HCT116 (cell line): ENCODE measurements around the gene FOXN3. TPM values are rescaled to one million over a fixed set of nuclear protein-coding genes. Genes with fewer than 3 reads are reported as not detected.

Experiments used
- ATAC-seq: fragments of 200-7000 bp; cut with Tn5 transposase; 2 replicates; pipeline ENCODE4 v1.9.1; 2020; ENCODE audit warnings: mild to moderate bottlenecking, moderate library complexity
- BruUV-seq: library from RNA; stranded (reverse); fragments of 400-500 nt; replicated peaks from 2 replicates; lab custom pipeline; 2021; lab: Mats Ljungman, UMichigan
- CTCF ChIA-PET: fragments of 300-600 bp; sonication (Branson Sonifier 250); formaldehyde crosslinking; loops from one replicate; lab custom pipeline; 2021; ENCODE audit warnings: antibody characterized with exemption; lab: Charles Lee
- POLR2A ChIA-PET: fragments of 300-600, 350-600 bp; sonication (Branson Sonifier 250); formaldehyde crosslinking; loops from one replicate; lab custom pipeline; 2021; ENCODE audit warnings: antibody characterized with exemption; lab: Charles Lee
- RAD21 ChIA-PET, 2 experiments: fragments of 300-600 bp; sonication (Branson Sonifier 250); formaldehyde crosslinking; loops; one replicate each; lab custom pipeline; 2023; ENCODE audit warnings: low total read pairs in 2 of 2; ENCODE audit not compliant: uncharacterized antibody in 2 of 2, unreplicated experiment in 2 of 2, low non-redundant PET in 1 of 2; lab: Charles Lee
- DNase-seq: peaks from one replicate; pipeline ENCODE4 v3.0.0-alpha.2; 2010; ENCODE audit warnings: low read depth, low spot score
- H2AFZ ChIP-seq: fragments of 200-600 bp; shearing (Covaris generic), sonication (generic); 2 replicates; pipeline ENCODE4 v1.6.1; 2017; ENCODE audit warnings: low read depth, mixed run types, mixed read lengths, antibody characterized with exemption, low read length; ENCODE audit not compliant: poor library complexity, severe bottlenecking
- H3K27ac ChIP-seq: 2 replicates; pipeline ENCODE4 v1.5.1; 2012; ENCODE audit warnings: low read depth, low read length
- H3K27me3 ChIP-seq: fragments of 200-600 bp; sonication (generic); 2 replicates; pipeline ENCODE4 v1.6.1; 2016; ENCODE audit warnings: mixed run types, low read length, mixed read lengths; ENCODE audit not compliant: insufficient read depth
- H3K36me3 ChIP-seq, 2 experiments: fragments of 200-500 bp in 1 of 2; fragments of 200-600 bp in 1 of 2; sonication (Bioruptor generic) in 1 of 2; sonication (generic) in 1 of 2; 2 replicates each; pipeline versions ENCODE4 v1.5.1 to v1.6.1; 2014 to 2016; ENCODE audit warnings: low read length in 2 of 2, inconsistent platforms in 1 of 2, mixed read lengths in 1 of 2, mixed run types in 1 of 2; ENCODE audit not compliant: insufficient read depth in 2 of 2, control insufficient read depth in 1 of 2
- H3K4me1 ChIP-seq, 2 experiments: fragments of 200-600 bp in 1 of 2; sonication (generic) in 1 of 2; 2 replicates each; pipeline versions ENCODE4 v1.5.1 to v1.6.1; 2012 to 2017; ENCODE audit warnings: low read length in 2 of 2, inconsistent platforms in 1 of 2, mild to moderate bottlenecking in 1 of 2, mixed read lengths in 1 of 2, mixed run types in 1 of 2, moderate library complexity in 1 of 2; ENCODE audit not compliant: insufficient read depth in 2 of 2, control insufficient read depth in 1 of 2
- H3K4me2 ChIP-seq: fragments of 200-600 bp; sonication (generic); 2 replicates; pipeline ENCODE4 v1.6.1; 2017; ENCODE audit warnings: mixed run types, low read length, mixed read lengths
- H3K4me3 ChIP-seq, 2 experiments: fragments of 200-600 bp in 1 of 2; sonication (generic) in 1 of 2; replicated peaks in 1 of 2; 2 replicates each; pipeline ENCODE4 v1.5.1; 2011 to 2016; ENCODE audit warnings: low read length in 2 of 2, control low read depth in 1 of 2, low read depth in 1 of 2, mild to moderate bottlenecking in 1 of 2, mixed read lengths in 1 of 2, mixed run types in 1 of 2
- H3K79me2 ChIP-seq: fragments of 200-600 bp; sonication (generic); 2 replicates; pipeline ENCODE4 v1.6.1; 2017; ENCODE audit warnings: mild to moderate bottlenecking, mixed run types, low read length, moderate library complexity, mixed read lengths; ENCODE audit not compliant: insufficient read depth
- H3K9ac ChIP-seq: fragments of 200-600 bp; sonication (generic); 2 replicates; pipeline ENCODE4 v1.6.1; 2016; ENCODE audit warnings: low read length, mixed read lengths
- H3K9me2 ChIP-seq: fragments of 200-600 bp; sonication (generic), shearing (Covaris generic); 2 replicates; pipeline ENCODE4 v1.6.1; 2017; ENCODE audit warnings: mixed run types, mild to moderate bottlenecking, moderate library complexity; ENCODE audit not compliant: insufficient read depth
- H3K9me3 ChIP-seq, 2 experiments: fragments of 200-500 bp in 1 of 2; fragments of 200-600 bp in 1 of 2; sonication (Bioruptor generic) in 1 of 2; sonication (generic) in 1 of 2; 2 replicates each; pipeline ENCODE4 v1.6.1; 2014 to 2017; ENCODE audit warnings: low read length in 2 of 2, mixed read lengths in 2 of 2, inconsistent platforms in 1 of 2, low read depth in 1 of 2, mild to moderate bottlenecking in 1 of 2, mixed run types in 1 of 2, moderate library complexity in 1 of 2; ENCODE audit not compliant: control insufficient read depth in 1 of 2, insufficient read depth in 1 of 2
- H4K20me1 ChIP-seq: fragments of 200-600 bp; sonication (generic), shearing (Covaris generic); 2 replicates; pipeline ENCODE4 v1.6.1; 2017; ENCODE audit warnings: mixed run types, mild to moderate bottlenecking, moderate library complexity; ENCODE audit not compliant: insufficient read depth
- ATF3 ChIP-seq: IDR thresholded peaks from 2 replicates; pipeline ENCODE4 v1.6.1; 2012
- CBX3 ChIP-seq: IDR thresholded peaks from 2 replicates; pipeline ENCODE4 v1.6.1; 2012; ENCODE audit warnings: low read depth
- CEBPB ChIP-seq: IDR thresholded peaks from 2 replicates; pipeline ENCODE4 v1.6.1; 2012; ENCODE audit warnings: low read depth
- CTCF ChIP-seq, 3 experiments: fragments of 200-600 bp in 1 of 3; sonication (generic) in 1 of 3; IDR thresholded peaks in 2 of 3; conservative IDR thresholded peaks in 1 of 3; 2 replicates each; pipeline ENCODE4 v1.5.1; 2012 to 2017; ENCODE audit warnings: low read depth in 2 of 3, low read length in 2 of 3, antibody characterized with exemption in 1 of 3, borderline replicate concordance in 1 of 3, control low read depth in 1 of 3, mild to moderate bottlenecking in 1 of 3, mixed read lengths in 1 of 3, mixed run types in 1 of 3, moderate library complexity in 1 of 3; ENCODE audit not compliant: insufficient read depth in 1 of 3
- MAX ChIP-seq: IDR thresholded peaks from 2 replicates; pipeline ENCODE4 v1.6.1; 2012
- POLR2A ChIP-seq: IDR thresholded peaks from 2 replicates; pipeline ENCODE4 v1.7.0; 2011; ENCODE audit warnings: borderline replicate concordance; ENCODE audit not compliant: insufficient read depth, insufficient read length; ENCODE audit errors: extremely low read depth
- POLR2AphosphoS5 ChIP-seq: IDR thresholded peaks from 2 replicates; pipeline ENCODE4 v1.6.1; 2011; ENCODE audit warnings: mild to moderate bottlenecking, low read depth, low read length, moderate library complexity
- RAD21 ChIP-seq: IDR thresholded peaks from 2 replicates; pipeline ENCODE4 v1.6.1; 2012; ENCODE audit warnings: low read depth, mild to moderate bottlenecking
- SIN3A ChIP-seq: IDR thresholded peaks from 2 replicates; pipeline ENCODE4 v1.6.1; 2012; ENCODE audit warnings: low read depth
- SRF ChIP-seq: IDR thresholded peaks from 2 replicates; pipeline ENCODE4 v1.6.1; 2012; ENCODE audit warnings: low read depth
- YY1 ChIP-seq: IDR thresholded peaks from 2 replicates; pipeline ENCODE4 v1.6.1; 2011; ENCODE audit warnings: low read length, low read depth, moderate library complexity, mild to moderate bottlenecking; ENCODE audit not compliant: insufficient replicate concordance; ENCODE audit errors: extremely low read depth
- intact Hi-C: fragments of 100-400 bp; cut with micrococcal nuclease; formaldehyde crosslinking; loops from 2 replicates; pipeline ENCODE4 v1.10.0; 2022
- total RNA-seq: library from RNA; stranded (reverse); gene quantifications from one replicate; pipeline ENCODE4 v1.2.1, GENCODE V29; 2021; ENCODE audit not compliant: unreplicated experiment

FOXN3 gene
- total RNA-seq, 1 experiment from 2014 or later, result 20.0 TPM

- Histone ChIP-seq H3K27ac (no peak overlapping the region), H3K4me3 (no peak overlapping the region), H3K36me3 (no peaks in the 10 kb centered on the region), H3K79me2 (no peaks in the 10 kb centered on the region), H3K9me3 (no peaks in the 10 kb centered on the region), H3K9ac (no peak overlapping the region), H3K9me2 (no peaks in the 10 kb centered on the region), H3K4me1 (no peaks in the 10 kb centered on the region), H3K4me2 (no peak overlapping the region), H4K20me1 (no peaks in the 10 kb centered on the region), H3K27me3 (no peaks in the 10 kb centered on the region), H2AFZ (no peak overlapping the region)
- intact Hi-C loops, result loop anchor here (10.0 kb wide), 1 partner anchor 426 kb away; no protein-coding TSS in a partner anchor
- ATAC-seq (no peak), DNase-seq (no peak)
- RAD21 ChIA-PET, result no interaction called here
- CTCF ChIA-PET, result no interaction called here
- no TSS peak for BruUV-seq
- TF ChIP-seq YY1 (no peak), ATF3 (no peak), POLR2A (no peak), CBX3 (no peak), POLR2AphosphoS5 (no peak), SIN3A (no peak), SRF (no peak)
- POLR2A ChIA-PET, result interaction anchor here (1.2 kb wide), 1 partner anchor 330 kb away, joined by 3 read pairs; no protein-coding TSS in a partner anchor
Measured at GRCh38 chr14:89339158-89339557, 77.9 kb downstream of the FOXN3 start.

GRCh38 chr14:89336338-89336737 lies 80.7 kb downstream of the FOXN3 start:
- intact Hi-C loops, result loop anchor here (10.0 kb wide), 1 partner anchor 428 kb away; no protein-coding TSS in a partner anchor
- Histone ChIP-seq H3K4me3 (no peak overlapping the region), H3K27me3 (no peaks in the 10 kb centered on the region), H3K9me3 (no peaks in the 10 kb centered on the region), H3K4me2 (no peak overlapping the region)
- BruUV-seq, result no TSS peak
- RAD21 ChIA-PET, result no interaction called here
- TF ChIP-seq MAX, result no peak
- 0 out of 2 replicates have a peak, but pooled peaks have one; percentile 24 for TF ChIP-seq RAD21
- TF ChIP-seq CTCF (IDR thresholded peaks at IDR 0.05 in 2 of 3, conservative IDR thresholded peaks at IDR 0.05 in 1 of 3; ENCODE audit: borderline replicate concordance in 1 of 3, insufficient read depth in 1 of 3, low read depth in 2 of 3, low read length in 2 of 3), result peak in 2 of 3 experiments; percentile 13 to 30; a peak in 1 of 6 replicates
- no peak for TF ChIP-seq CEBPB
- TF ChIP-seq, all 23 proteins: peak for 2
- Histone ChIP-seq H2AFZ (no peak overlapping the region), H3K79me2 (no peaks in the 10 kb centered on the region), H4K20me1 (no peaks in the 10 kb centered on the region), H3K4me1 (no peaks in the 10 kb centered on the region), H3K9me2 (no peaks in the 10 kb centered on the region), H3K36me3 (no peaks in the 10 kb centered on the region), H3K27ac (no peak overlapping the region), H3K9ac (no peak overlapping the region)
- CTCF ChIA-PET, result interaction anchor here (0.9 to 1.3 kb wide), 2 partner anchors 295 to 435 kb away, joined by 3 read pairs; no protein-coding TSS in a partner anchor
- DNase-seq, result no peak
- peak; percentile 42; the same call in 1 of the 2 replicates for ATAC-seq
- POLR2A ChIA-PET, result no interaction called here
